ENCODE measurements around the gene LINC01488. TPM values are rescaled to one million over a fixed set of nuclear protein-coding genes. Genes with fewer than 3 reads are reported as not detected.

The LINC01488 gene
- total and polyA plus RNA-seq, 2 experiments from 2014 or later, result not detected

DNA sequence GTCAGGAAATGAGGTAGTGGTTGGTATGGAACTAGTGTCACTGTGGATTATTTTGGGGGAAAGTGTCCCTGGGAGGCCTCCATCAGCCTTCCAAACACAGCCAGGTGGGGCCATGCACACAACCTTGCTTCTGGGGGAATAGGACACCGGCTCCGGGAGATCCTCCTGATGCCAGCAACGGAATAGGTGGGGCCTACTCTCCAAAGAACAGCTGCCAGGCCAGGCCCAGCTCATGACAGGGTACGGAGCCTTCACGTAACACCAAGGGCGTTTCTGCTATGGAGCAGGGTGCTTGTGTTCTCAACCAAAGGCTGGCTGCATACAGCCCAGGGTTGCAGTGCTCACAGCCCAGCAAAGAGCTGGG lies 30.6 kb upstream of the LINC01488 start:
- DNase-seq (ENCODE audit: low spot score), result no peak
- Histone ChIP-seq H3K36me3 (ENCODE audit: insufficient read depth) (no peaks in the 10 kb centered on the region), H3K4me3 (no peak overlapping the region), H3K27ac (ENCODE audit: low read depth) (no peak overlapping the region), H2AFZ (no peak overlapping the region), H3F3A (replicated peaks; ENCODE audit: low read depth) (no peaks in the 10 kb centered on the region), H4K20me1 (replicated peaks; ENCODE audit: insufficient read depth) (no peaks in the 10 kb centered on the region), H3K4me1 (ENCODE audit: insufficient read depth) (no peaks in the 10 kb centered on the region), H3K27me3 (ENCODE audit: insufficient read depth) (no peaks in the 10 kb centered on the region), H3K9me2 (ENCODE audit: insufficient read depth) (0 out of 2 replicates have a peak, but pooled peaks cover 10% of the 10 kb centered on the region), H3K79me2 (replicated peaks; ENCODE audit: insufficient read depth) (no peaks in the 10 kb centered on the region), H3K4me2 (no peak overlapping the region)
- ATAC-seq, result no peak
- H3K4me3 Mint-ChIP-seq, result no peak overlapping the region
- peaks cover 4% of the 10 kb centered on the region; the same call in 2 of the 3 replicates for H3K36me3 Mint-ChIP-seq (ENCODE audit: low read depth)
- no peak for TF ChIP-seq ZNF462 (CRISPR knock-in tag; IDR thresholded peaks at IDR 0.05)
- TF ChIP-seq REST (IDR thresholded peaks at IDR 0.05; ENCODE audit: unreplicated experiment), result no peak
- no peak for TF ChIP-seq CREB1 (CRISPR knock-in tag; IDR thresholded peaks at IDR 0.05; ENCODE audit: low read depth)
- TF ChIP-seq POLR2AphosphoS5 (IDR thresholded peaks at IDR 0.05; ENCODE audit: low read depth), result no peak
- TF ChIP-seq ZNF331 (CRISPR knock-in tag; IDR thresholded peaks at IDR 0.05; ENCODE audit: low read depth), result no peak
- TF ChIP-seq, protein P1, sequence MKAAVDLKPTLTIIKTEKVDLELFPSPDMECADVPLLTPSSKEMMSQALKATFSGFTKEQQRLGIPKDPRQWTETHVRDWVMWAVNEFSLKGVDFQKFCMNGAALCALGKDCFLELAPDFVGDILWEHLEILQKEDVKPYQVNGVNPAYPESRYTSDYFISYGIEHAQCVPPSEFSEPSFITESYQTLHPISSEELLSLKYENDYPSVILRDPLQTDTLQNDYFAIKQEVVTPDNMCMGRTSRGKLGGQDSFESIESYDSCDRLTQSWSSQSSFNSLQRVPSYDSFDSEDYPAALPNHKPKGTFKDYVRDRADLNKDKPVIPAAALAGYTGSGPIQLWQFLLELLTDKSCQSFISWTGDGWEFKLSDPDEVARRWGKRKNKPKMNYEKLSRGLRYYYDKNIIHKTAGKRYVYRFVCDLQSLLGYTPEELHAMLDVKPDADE (IDR thresholded peaks at IDR 0.05), result no peak
- TF ChIP-seq EZH2phosphoT487 (IDR thresholded peaks at IDR 0.05; ENCODE audit: unreplicated experiment), result no peak
- TF ChIP-seq ZNF114 (CRISPR knock-in tag; IDR thresholded peaks at IDR 0.05), result no peak
- H3K9me3 Mint-ChIP-seq, result no peaks in the 10 kb centered on the region
- H3K27ac Mint-ChIP-seq, result no peak overlapping the region
- H3K27me3 Mint-ChIP-seq (ENCODE audit: insufficient read depth, low read depth, poor library complexity), result peaks cover 5% of the 10 kb centered on the region
- peaks cover 10% of the 10 kb centered on the region; the same call in 2 of the 3 replicates for H3K4me1 Mint-ChIP-seq
